Activated effector memory CD4-positive, alpha-beta T cell treated with anti-CD3 and anti-CD28 coated beads, Interleukin-2, amount 50 U/mL, for 16 hours (primary cell): Measurements from ENCODE around the gene PANK4.

Source experiments
- DNase-seq: peaks from one replicate; pipeline ENCODE4 v3.0.0-alpha.2; 2020

PANK4 gene

GRCh38 chr1:2494323-2494693 lies 32.1 kb downstream of the PANK4 start:
- DNase-seq = no peak

- no peak for DNase-seq
Measured at GRCh38 chr1:2493691-2494322, 32.6 kb downstream of the PANK4 start.

GRCh38 chr1:2493218-2493617 lies 33.2 kb downstream of the PANK4 start:
- no peak for DNase-seq

GRCh38 chr1:2492091-2492490 lies 34.3 kb downstream of the PANK4 start:
- no peak for DNase-seq

GRCh38 chr1:2489615-2490014 lies 36.8 kb downstream of the PANK4 start:
- DNase-seq = no peak

- DNase-seq = no peak
Measured at GRCh38 chr1:2488688-2489087, 37.7 kb downstream of the PANK4 start.

GRCh38 chr1:2486558-2486957 lies 39.8 kb downstream of the PANK4 start:
- DNase-seq = no peak

GRCh38 chr1:2486041-2486440 lies 40.4 kb downstream of the PANK4 start:
- DNase-seq = no peak

GRCh38 chr1:2483970-2484369 lies 42.4 kb downstream of the PANK4 start:
- DNase-seq = no peak

- no peak for DNase-seq
Measured at GRCh38 chr1:2483026-2483425, 43.4 kb downstream of the PANK4 start.

- no peak for DNase-seq
Measured at GRCh38 chr1:2482588-2482987, 43.8 kb downstream of the PANK4 start.

GRCh38 chr1:2481885-2482284 lies 44.5 kb downstream of the PANK4 start:
- DNase-seq = no peak

GRCh38 chr1:2480986-2481364 lies 45.4 kb downstream of the PANK4 start:
- DNase-seq = no peak

- no peak for DNase-seq
Measured at GRCh38 chr1:2480236-2480985, 46.0 kb downstream of the PANK4 start.

GRCh38 chr1:2479618-2480017 lies 46.8 kb downstream of the PANK4 start:
- no peak for DNase-seq

- DNase-seq = no peak
Measured at GRCh38 chr1:2479186-2479585, 47.2 kb downstream of the PANK4 start.

GRCh38 chr1:2477791-2478499 lies 48.5 kb downstream of the PANK4 start:
- no peak for DNase-seq

- DNase-seq = no peak
Measured at GRCh38 chr1:2477309-2477708, 49.1 kb downstream of the PANK4 start.

GRCh38 chr1:2476061-2476999 lies 50.1 kb downstream of the PANK4 start, which contains the start of gene PLCH2:
TSS of gene PLCH2 (plus strand) at chr1:2476289. CDS start at chr1:2476589, 300 bp downstream.
- no peak for DNase-seq

GRCh38 chr1:2475571-2475970 lies 50.8 kb downstream of the PANK4 start:
- no peak for DNase-seq

GRCh38 chr1:2474933-2475371 lies 51.4 kb downstream of the PANK4 start:
- DNase-seq = no peak

- DNase-seq = no peak
Measured at GRCh38 chr1:2474104-2474844, 52.1 kb downstream of the PANK4 start.
